DOHH2 (cell line): Measurements from ENCODE around the gene PTPRCAP.
A peak's percentile ranks its signal among the peaks of the same experiment; 100 is the strongest.

Source experiments
- H3F3A ChIP-seq: fragments of 200-600 bp; sonication (generic), shearing (Covaris generic); 2 replicates; pipeline ENCODE4 v1.6.0; 2016; ENCODE audit warnings: antibody characterized with exemption, mild to moderate bottlenecking; ENCODE audit not compliant: control insufficient read depth, insufficient read depth
- H3K27ac ChIP-seq: fragments of 200-600 bp; sonication (generic); 2 replicates; pipeline ENCODE4 v1.5.1; 2014; ENCODE audit warnings: low read depth, mild to moderate bottlenecking, low read length, moderate library complexity
- H3K27me3 ChIP-seq: fragments of 200-600 bp; sonication (generic); 2 replicates; pipeline ENCODE4 v1.6.1; 2014; ENCODE audit warnings: mild to moderate bottlenecking, low read length, mixed read lengths; ENCODE audit not compliant: control insufficient read depth
- H3K36me3 ChIP-seq: fragments of 200-600 bp; sonication (generic); 2 replicates; pipeline ENCODE4 v1.6.1; 2014; ENCODE audit warnings: mild to moderate bottlenecking, low read length, moderate library complexity, mixed read lengths; ENCODE audit not compliant: control insufficient read depth
- H3K4me1 ChIP-seq: fragments of 200-600 bp; sonication (generic); 2 replicates; pipeline ENCODE4 v1.6.1; 2014; ENCODE audit warnings: mild to moderate bottlenecking, low read length, mixed read lengths; ENCODE audit not compliant: control insufficient read depth
- H3K4me2 ChIP-seq: fragments of 200-600 bp; sonication (generic); 2 replicates; pipeline ENCODE4 v1.6.0; 2014; ENCODE audit warnings: mild to moderate bottlenecking, low read length, moderate library complexity
- H3K4me3 ChIP-seq: fragments of 200-600 bp; sonication (generic); 2 replicates; pipeline ENCODE4 v1.5.1; 2014; ENCODE audit warnings: mild to moderate bottlenecking, low read length, mixed read lengths
- H3K79me2 ChIP-seq: fragments of 200-600 bp; sonication (generic); 2 replicates; pipeline ENCODE4 v1.6.1; 2014; ENCODE audit warnings: mild to moderate bottlenecking, low read length, mixed read lengths; ENCODE audit not compliant: control insufficient read depth
- H3K9me2 ChIP-seq: fragments of 200-600 bp; sonication (generic); replicated peaks from 2 replicates; pipeline ENCODE4 v1.6.1; 2014; ENCODE audit warnings: mild to moderate bottlenecking, low read length, mixed read lengths; ENCODE audit not compliant: control insufficient read depth
- H3K9me3 ChIP-seq: fragments of 200-600 bp; sonication (generic); 2 replicates; pipeline ENCODE4 v1.6.1; 2014; ENCODE audit warnings: antibody characterized with exemption, low read length, mixed read lengths; ENCODE audit not compliant: control insufficient read depth, insufficient read depth
- H4K20me1 ChIP-seq: fragments of 200-600 bp; sonication (generic); 2 replicates; pipeline ENCODE4 v1.6.0; 2014; ENCODE audit warnings: low read depth, mild to moderate bottlenecking, antibody characterized with exemption, low read length, moderate library complexity; ENCODE audit not compliant: control insufficient read depth, insufficient read depth
- EZH2phosphoT487 ChIP-seq: fragments of 200-600 bp; sonication (generic); IDR thresholded peaks from 2 replicates; pipeline ENCODE4 v1.6.1; 2017; ENCODE audit warnings: borderline replicate concordance, mild to moderate bottlenecking, antibody characterized with exemption, low read length, moderate library complexity, mixed read lengths
- TF ChIP-seq, protein P1 (sequence below): fragments of 200-600 bp; sonication (generic); IDR thresholded peaks from one replicate; pipeline ENCODE4 v1.5.1; 2014; ENCODE audit warnings: antibody characterized with exemption, mild to moderate bottlenecking, low read depth, low read length; ENCODE audit not compliant: poor library complexity, severe bottlenecking

Gene PTPRCAP

DNA sequence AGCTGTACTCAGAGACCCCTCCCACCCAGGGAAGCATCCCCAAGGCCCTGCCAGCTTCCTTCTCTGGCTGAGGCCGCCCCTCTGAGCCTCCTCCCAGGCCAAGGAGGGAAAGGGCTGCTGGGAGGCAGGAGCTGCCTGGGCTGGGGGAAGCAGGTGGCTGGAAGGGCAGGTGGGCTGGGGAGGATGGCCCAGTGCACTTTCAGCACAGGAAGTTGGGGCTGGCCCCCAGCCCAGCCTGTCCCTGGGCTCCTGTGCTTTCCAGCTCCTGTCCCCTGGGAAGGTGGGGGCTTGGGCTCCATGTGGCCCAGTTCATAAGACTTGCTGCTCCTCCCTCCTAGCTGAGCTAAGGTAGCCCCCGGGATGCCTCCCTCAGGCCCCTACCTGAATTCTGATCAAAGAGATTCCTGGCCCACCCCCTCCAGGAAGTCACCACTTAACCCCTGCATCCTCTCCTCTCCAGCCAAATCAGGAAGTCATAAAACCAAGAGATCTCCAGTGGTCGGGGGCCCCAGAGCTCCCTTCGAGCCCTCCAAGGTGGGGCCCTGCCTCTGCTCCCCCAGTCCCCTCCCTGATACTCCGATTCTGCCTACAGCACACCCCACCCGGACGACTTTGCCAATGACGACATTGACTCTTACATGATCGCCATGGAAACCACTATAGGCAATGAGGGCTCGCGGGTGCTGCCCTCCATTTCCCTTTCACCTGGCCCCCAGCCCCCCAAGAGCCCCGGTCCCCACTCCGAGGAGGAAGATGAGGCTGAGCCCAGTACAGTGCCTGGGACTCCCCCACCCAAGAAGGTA, 40.7 kb downstream of the PTPRCAP start:
- H3K9me2 ChIP-seq, result no peaks in the 10 kb centered on the region
- H3K4me2 ChIP-seq, result peak overlapping the region; percentile 44; the same call in 1 of the 2 replicates
- H3K9me3 ChIP-seq, result no peaks in the 10 kb centered on the region
- H3K79me2 ChIP-seq, result peaks cover 83% of the 10 kb centered on the region
- no peak overlapping the region; the same call in 1 of the 2 replicates for H3K4me3 ChIP-seq
- peaks cover 85% of the 10 kb centered on the region for H3K36me3 ChIP-seq
- TF ChIP-seq EZH2phosphoT487, result no peak
- TF ChIP-seq, protein P1, sequence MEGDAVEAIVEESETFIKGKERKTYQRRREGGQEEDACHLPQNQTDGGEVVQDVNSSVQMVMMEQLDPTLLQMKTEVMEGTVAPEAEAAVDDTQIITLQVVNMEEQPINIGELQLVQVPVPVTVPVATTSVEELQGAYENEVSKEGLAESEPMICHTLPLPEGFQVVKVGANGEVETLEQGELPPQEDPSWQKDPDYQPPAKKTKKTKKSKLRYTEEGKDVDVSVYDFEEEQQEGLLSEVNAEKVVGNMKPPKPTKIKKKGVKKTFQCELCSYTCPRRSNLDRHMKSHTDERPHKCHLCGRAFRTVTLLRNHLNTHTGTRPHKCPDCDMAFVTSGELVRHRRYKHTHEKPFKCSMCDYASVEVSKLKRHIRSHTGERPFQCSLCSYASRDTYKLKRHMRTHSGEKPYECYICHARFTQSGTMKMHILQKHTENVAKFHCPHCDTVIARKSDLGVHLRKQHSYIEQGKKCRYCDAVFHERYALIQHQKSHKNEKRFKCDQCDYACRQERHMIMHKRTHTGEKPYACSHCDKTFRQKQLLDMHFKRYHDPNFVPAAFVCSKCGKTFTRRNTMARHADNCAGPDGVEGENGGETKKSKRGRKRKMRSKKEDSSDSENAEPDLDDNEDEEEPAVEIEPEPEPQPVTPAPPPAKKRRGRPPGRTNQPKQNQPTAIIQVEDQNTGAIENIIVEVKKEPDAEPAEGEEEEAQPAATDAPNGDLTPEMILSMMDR, result no peak
- no peaks in the 10 kb centered on the region for H3K27me3 ChIP-seq
- peaks cover 8% of the 10 kb centered on the region; the same call in 1 of the 2 replicates for H3F3A ChIP-seq
- peaks cover 7% of the 10 kb centered on the region; the same call in 1 of the 2 replicates for H4K20me1 ChIP-seq
- H3K4me1 ChIP-seq, result peaks cover 48% of the 10 kb centered on the region
- H3K27ac ChIP-seq, result peak overlapping the region; percentile 32; the same call in 1 of the 2 replicates

- no peaks in the 10 kb centered on the region for H3K9me2 ChIP-seq
- H3K27ac ChIP-seq, result peak overlapping the region; percentile 32; the same call in 1 of the 2 replicates
- peaks cover 84% of the 10 kb centered on the region for H3K36me3 ChIP-seq
- TF ChIP-seq EZH2phosphoT487, result no peak
- TF ChIP-seq, protein P1, result no peak
- peaks cover 7% of the 10 kb centered on the region; the same call in 1 of the 2 replicates for H4K20me1 ChIP-seq
- H3K9me3 ChIP-seq, result no peaks in the 10 kb centered on the region
- H3K27me3 ChIP-seq, result no peaks in the 10 kb centered on the region
- H3K4me3 ChIP-seq, result no peak overlapping the region
- H3K4me2 ChIP-seq, result peak overlapping the region; percentile 44; the same call in 1 of the 2 replicates
- H3F3A ChIP-seq, result peaks cover 8% of the 10 kb centered on the region; the same call in 1 of the 2 replicates
- H3K79me2 ChIP-seq, result peaks cover 83% of the 10 kb centered on the region
- H3K4me1 ChIP-seq, result peaks cover 48% of the 10 kb centered on the region
Measured at GRCh38 chr11:67396259-67396581, 41.3 kb downstream of the PTPRCAP start.

- peaks cover 79% of the 10 kb centered on the region for H3K36me3 ChIP-seq
- peaks cover 8% of the 10 kb centered on the region; the same call in 1 of the 2 replicates for H3F3A ChIP-seq
- no peak for TF ChIP-seq EZH2phosphoT487
- TF ChIP-seq, protein P1, result no peak
- no peak overlapping the region for H3K4me2 ChIP-seq
- H3K79me2 ChIP-seq, result peaks cover 83% of the 10 kb centered on the region
- no peaks in the 10 kb centered on the region for H3K27me3 ChIP-seq
- peaks cover 5% of the 10 kb centered on the region; the same call in 1 of the 2 replicates for H4K20me1 ChIP-seq
- no peak overlapping the region for H3K4me3 ChIP-seq
- H3K9me3 ChIP-seq, result no peaks in the 10 kb centered on the region
- H3K4me1 ChIP-seq, result peaks cover 49% of the 10 kb centered on the region
- H3K27ac ChIP-seq, result no peak overlapping the region
- H3K9me2 ChIP-seq, result no peaks in the 10 kb centered on the region
Measured at GRCh38 chr11:67395555-67396258, 41.8 kb downstream of the PTPRCAP start.
